ENCODE results near the gene MRPS35. TPM values are rescaled to one million over a fixed set of nuclear protein-coding genes. Genes with fewer than 3 reads are reported as not detected.

MRPS35 gene
- total RNA-seq, 1 donor from 2014 or later, result 50.4 TPM

DNA sequence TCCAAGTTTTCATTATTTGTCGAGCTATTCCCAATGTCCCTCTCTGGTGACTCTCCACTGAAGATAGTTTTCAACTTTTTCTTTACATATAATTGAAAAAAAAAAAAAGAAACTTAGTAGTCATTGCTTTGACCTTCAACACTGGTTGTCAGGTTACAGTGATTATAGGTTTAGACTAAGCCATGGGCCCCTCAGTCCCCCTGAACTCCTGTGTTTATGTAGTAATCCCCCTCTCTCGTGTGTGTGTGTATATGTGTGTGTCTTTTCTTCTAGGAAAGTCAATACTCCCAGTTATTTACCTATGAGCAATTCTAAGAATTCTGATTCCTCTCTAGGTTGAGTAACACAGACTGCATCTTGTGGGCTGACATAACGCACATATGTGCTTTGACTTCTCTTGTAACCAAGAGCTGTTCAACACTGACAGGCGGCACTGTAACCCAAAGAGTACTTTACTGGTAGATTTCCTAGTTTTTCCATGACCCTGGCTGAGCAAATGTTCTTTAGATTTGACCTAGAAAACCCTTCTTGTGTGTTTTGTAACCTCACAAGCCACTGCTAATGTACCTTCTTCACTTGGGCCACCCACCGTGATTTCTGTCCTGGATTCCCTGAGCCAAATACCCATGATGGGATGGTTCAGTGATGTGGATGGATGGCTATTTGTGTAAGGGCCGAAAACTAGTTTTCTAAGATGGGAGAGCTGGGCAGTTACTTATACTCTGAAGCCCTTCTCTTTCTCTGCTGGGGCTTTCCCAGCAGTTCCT, 84.4 kb downstream of the MRPS35 start:
- H4K20me1 ChIP-seq (ENCODE audit: insufficient read depth, low read length), result peaks cover 18% of the 10 kb centered on the region
- Mint-ChIP-seq H3K9me3 (ENCODE audit: unreplicated experiment) (no peaks in the 10 kb centered on the region), H3K36me3 (ENCODE audit: low read depth, unreplicated experiment) (peaks cover 26% of the 10 kb centered on the region), H3K4me3 (ENCODE audit: unreplicated experiment) (no peak overlapping the region), H3K4me1 (ENCODE audit: low read depth, unreplicated experiment) (peaks cover 3% of the 10 kb centered on the region), H3K27me3 (ENCODE audit: low read depth, unreplicated experiment) (no peaks in the 10 kb centered on the region), H3K27ac (ENCODE audit: unreplicated experiment) (no peak overlapping the region)
- H3K9me3 ChIP-seq (ENCODE audit: insufficient read depth, low read depth, low read length), result no peaks in the 10 kb centered on the region
- no peak overlapping the region for H2AFZ ChIP-seq (ENCODE audit: low read depth, low read length)
- H3K36me3 ChIP-seq (ENCODE audit: insufficient read depth, low read length), result peaks cover 27% of the 10 kb centered on the region
- DNase-seq (ENCODE audit: low read depth), result no peak
- peaks cover 17% of the 10 kb centered on the region for H3K79me2 ChIP-seq (ENCODE audit: insufficient read depth, low read length)
- no peak overlapping the region for H3K9ac ChIP-seq (ENCODE audit: low read length)
- H3K4me3 ChIP-seq (ENCODE audit: insufficient read depth, low read depth, low read length), result no peak overlapping the region
- TF ChIP-seq EZH2 (IDR thresholded peaks at IDR 0.05; ENCODE audit: insufficient read depth, low read length), result no peak
- TF ChIP-seq, protein P1, sequence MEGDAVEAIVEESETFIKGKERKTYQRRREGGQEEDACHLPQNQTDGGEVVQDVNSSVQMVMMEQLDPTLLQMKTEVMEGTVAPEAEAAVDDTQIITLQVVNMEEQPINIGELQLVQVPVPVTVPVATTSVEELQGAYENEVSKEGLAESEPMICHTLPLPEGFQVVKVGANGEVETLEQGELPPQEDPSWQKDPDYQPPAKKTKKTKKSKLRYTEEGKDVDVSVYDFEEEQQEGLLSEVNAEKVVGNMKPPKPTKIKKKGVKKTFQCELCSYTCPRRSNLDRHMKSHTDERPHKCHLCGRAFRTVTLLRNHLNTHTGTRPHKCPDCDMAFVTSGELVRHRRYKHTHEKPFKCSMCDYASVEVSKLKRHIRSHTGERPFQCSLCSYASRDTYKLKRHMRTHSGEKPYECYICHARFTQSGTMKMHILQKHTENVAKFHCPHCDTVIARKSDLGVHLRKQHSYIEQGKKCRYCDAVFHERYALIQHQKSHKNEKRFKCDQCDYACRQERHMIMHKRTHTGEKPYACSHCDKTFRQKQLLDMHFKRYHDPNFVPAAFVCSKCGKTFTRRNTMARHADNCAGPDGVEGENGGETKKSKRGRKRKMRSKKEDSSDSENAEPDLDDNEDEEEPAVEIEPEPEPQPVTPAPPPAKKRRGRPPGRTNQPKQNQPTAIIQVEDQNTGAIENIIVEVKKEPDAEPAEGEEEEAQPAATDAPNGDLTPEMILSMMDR (IDR thresholded peaks at IDR 0.05; ENCODE audit: insufficient read depth, low read depth, low read length), result no peak
- no peaks in the 10 kb centered on the region for H3K27me3 ChIP-seq (ENCODE audit: insufficient read depth, low read length)
- H3K27ac ChIP-seq (ENCODE audit: low read depth, low read length), result no peak overlapping the region
- no peak overlapping the region for H3K4me2 ChIP-seq (ENCODE audit: low read length)
- no peak for FAIRE-seq
- H3K4me1 ChIP-seq (ENCODE audit: insufficient read depth, low read length), result no peaks in the 10 kb centered on the region

DNA sequence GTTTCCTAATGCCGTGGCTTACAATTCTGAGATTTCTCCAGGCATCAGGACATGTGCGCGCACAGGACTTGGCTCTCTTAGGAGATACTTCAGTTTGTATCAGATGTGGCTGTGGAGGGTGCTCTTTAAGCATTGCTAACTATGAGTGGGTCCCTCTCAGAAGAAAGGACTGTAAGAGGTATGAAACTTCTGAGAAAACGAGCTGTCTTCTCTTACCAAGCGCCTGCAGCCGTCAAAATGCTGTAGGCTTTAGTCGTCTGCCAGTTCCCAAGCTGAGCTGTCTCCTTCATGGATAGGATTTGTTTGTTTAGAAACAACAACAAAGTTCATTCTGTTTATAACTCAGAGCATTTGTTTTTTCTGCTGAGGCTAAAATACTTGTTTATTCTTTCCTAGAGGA, 85.5 kb downstream of the MRPS35 start:
- Histone ChIP-seq H2AFZ (ENCODE audit: low read depth, low read length) (no peak overlapping the region), H3K9ac (ENCODE audit: low read length) (no peak overlapping the region), H3K79me2 (ENCODE audit: insufficient read depth, low read length) (peaks cover 6% of the 10 kb centered on the region), H3K9me3 (ENCODE audit: insufficient read depth, low read depth, low read length) (no peaks in the 10 kb centered on the region), H3K4me1 (ENCODE audit: insufficient read depth, low read length) (no peaks in the 10 kb centered on the region), H3K4me2 (ENCODE audit: low read length) (no peak overlapping the region), H3K36me3 (ENCODE audit: insufficient read depth, low read length) (peaks cover 24% of the 10 kb centered on the region), H3K4me3 (ENCODE audit: insufficient read depth, low read depth, low read length) (no peak overlapping the region), H4K20me1 (ENCODE audit: insufficient read depth, low read length) (peaks cover 13% of the 10 kb centered on the region), H3K27me3 (ENCODE audit: insufficient read depth, low read length) (no peaks in the 10 kb centered on the region), H3K27ac (ENCODE audit: low read depth, low read length) (no peak overlapping the region)
- no peak overlapping the region for H3K27ac Mint-ChIP-seq (ENCODE audit: unreplicated experiment)
- DNase-seq (ENCODE audit: low read depth) (no peak), FAIRE-seq (no peak)
- H3K4me3 Mint-ChIP-seq (ENCODE audit: unreplicated experiment), result no peak overlapping the region
- H3K36me3 Mint-ChIP-seq (ENCODE audit: low read depth, unreplicated experiment), result peaks cover 29% of the 10 kb centered on the region
- peaks cover 6% of the 10 kb centered on the region for H3K4me1 Mint-ChIP-seq (ENCODE audit: low read depth, unreplicated experiment)
- H3K9me3 Mint-ChIP-seq (ENCODE audit: unreplicated experiment), result no peaks in the 10 kb centered on the region
- H3K27me3 Mint-ChIP-seq (ENCODE audit: low read depth, unreplicated experiment), result no peaks in the 10 kb centered on the region
- TF ChIP-seq, protein P1 (IDR thresholded peaks at IDR 0.05; ENCODE audit: insufficient read depth, low read depth, low read length), result no peak
- no peak for TF ChIP-seq EZH2 (IDR thresholded peaks at IDR 0.05; ENCODE audit: insufficient read depth, low read length)

All from astrocyte (in vitro differentiated cells and primary cell).